B cell (primary cell): ENCODE data around the gene PHACTR3. TPM values are rescaled to one million over a fixed set of nuclear protein-coding genes. Genes with fewer than 3 reads are reported as not detected.

ENCODE experiments used
- ATAC-seq: fragments of 200-7000 bp; cut with Tn5 transposase; one replicate; pipeline ENCODE4 v1.10.0; 2021; ENCODE audit warnings: low read depth, mild to moderate bottlenecking, moderate number of reproducible peaks, moderate library complexity
- CTCF ChIA-PET: fragments of 350-600 bp; sonication (Branson Sonifier 250); formaldehyde crosslinking; loops from one replicate; lab custom pipeline; 2021; ENCODE audit warnings: antibody characterized with exemption, inconsistent platforms; lab: Charles Lee
- POLR2A ChIA-PET: fragments of 350-600 bp; sonication (Branson Sonifier 250); formaldehyde crosslinking; loops from one replicate; lab custom pipeline; 2021; ENCODE audit warnings: antibody characterized with exemption; lab: Charles Lee
- DNase-seq: peaks from one replicate; pipeline ENCODE4 v3.0.0; 2013
- H2AFZ ChIP-seq: 2 replicates; pipeline ENCODE4 v1.6.1; 2012; ENCODE audit warnings: mild to moderate bottlenecking, low read depth, low read length; ENCODE audit not compliant: insufficient read depth, poor library complexity, severe bottlenecking
- H3K27ac ChIP-seq, 2 donors: 1 replicate in 1 of 2; 2 replicates in 1 of 2; pipeline ENCODE4 v1.5.1; 2012 to 2013; ENCODE audit warnings: low read length in 2 of 2, mild to moderate bottlenecking in 2 of 2, moderate library complexity in 1 of 2
- H3K27me3 ChIP-seq, 4 experiments: fragments of 200-600 bp in 1 of 4; sonication (generic) in 1 of 4; replicated peaks in 1 of 4; 1 replicate in 2 of 4; 2 replicates in 2 of 4; pipeline versions ENCODE4 v1.6.1 to v1.7.0; 2013 to 2016; ENCODE audit warnings: low read length in 3 of 4, mild to moderate bottlenecking in 2 of 4, mixed read lengths in 1 of 4, moderate library complexity in 1 of 4; ENCODE audit not compliant: insufficient read depth in 4 of 4, control insufficient read depth in 3 of 4; ENCODE audit errors: control extremely low read depth in 1 of 4
- H3K36me3 ChIP-seq, 2 experiments: replicated peaks in 1 of 2; 1 replicate in 1 of 2; 2 replicates in 1 of 2; pipeline versions ENCODE4 v1.6.1 to v1.7.1; 2013; ENCODE audit warnings: low read length in 1 of 2; ENCODE audit not compliant: insufficient read depth in 2 of 2, control insufficient read depth in 1 of 2; ENCODE audit errors: control extremely low read depth in 1 of 2, extremely low read depth in 1 of 2
- H3K4me1 ChIP-seq, 2 donors: fragments of 200-600 bp in 1 of 2; sonication (generic) in 1 of 2; 1 replicate in 1 of 2; 2 replicates in 1 of 2; pipeline versions ENCODE4 v1.5.1 to v1.6.1; 2013 to 2017; ENCODE audit warnings: low read length in 2 of 2; ENCODE audit not compliant: control insufficient read depth in 2 of 2, insufficient read depth in 2 of 2
- H3K4me2 ChIP-seq: replicated peaks from 2 replicates; pipeline ENCODE3; 2012; ENCODE audit warnings: mild to moderate bottlenecking, low read depth, low read length; ENCODE audit not compliant: poor library complexity, severe bottlenecking
- H3K4me3 ChIP-seq, 5 experiments: fragments of 200-600 bp in 1 of 5; sonication (generic) in 1 of 5; 1 replicate in 3 of 5; 2 replicates in 2 of 5; pipeline versions ENCODE4 v1.5.1 to v1.7.0; 2011 to 2016; ENCODE audit warnings: low read length in 4 of 5, mild to moderate bottlenecking in 4 of 5, low read depth in 2 of 5, control low read depth in 1 of 5, moderate library complexity in 1 of 5; ENCODE audit not compliant: insufficient read depth in 1 of 5; ENCODE audit errors: control extremely low read depth in 1 of 5, extremely low read depth in 1 of 5
- H3K79me2 ChIP-seq: fragments of 200-600 bp; sonication (generic); one replicate; pipeline ENCODE4 v1.6.0; 2016; ENCODE audit warnings: low read length; ENCODE audit not compliant: control insufficient read depth, insufficient read depth
- H3K9ac ChIP-seq: fragments of 200-600 bp; sonication (generic); 2 replicates; pipeline ENCODE4 v1.6.1; 2017; ENCODE audit warnings: mild to moderate bottlenecking, low read length, moderate library complexity
- H3K9me3 ChIP-seq, 3 donors: one replicate each; pipeline versions ENCODE4 v1.6.1 to v1.7.1; 2013; ENCODE audit warnings: low read length in 2 of 3; ENCODE audit not compliant: control insufficient read depth in 2 of 3, insufficient read depth in 1 of 3; ENCODE audit errors: control extremely low read depth in 1 of 3
- H4K20me1 ChIP-seq: 2 replicates; pipeline ENCODE4 v1.6.0; 2012; ENCODE audit warnings: mild to moderate bottlenecking, low read length; ENCODE audit not compliant: insufficient read depth, control insufficient read depth, poor library complexity, severe bottlenecking
- H3K27ac Mint-ChIP-seq: one replicate; pipeline ENCODE4 v1.8.0; 2021; ENCODE audit warnings: mixed read lengths
- H3K27me3 Mint-ChIP-seq: one replicate; pipeline ENCODE4 v1.8.0; 2021; ENCODE audit warnings: mixed read lengths
- H3K4me1 Mint-ChIP-seq: one replicate; pipeline ENCODE4 v1.8.0; 2021; ENCODE audit warnings: mixed read lengths
- H3K4me3 Mint-ChIP-seq: one replicate; pipeline ENCODE4 v1.8.0; 2021; ENCODE audit warnings: mixed read lengths
- H3K9me3 Mint-ChIP-seq: one replicate; pipeline ENCODE4 v1.8.0; 2022; ENCODE audit warnings: mixed read lengths; ENCODE audit not compliant: insufficient read depth
- EZH2 ChIP-seq: IDR thresholded peaks from 2 replicates; pipeline ENCODE4 v1.6.1; 2012; ENCODE audit warnings: borderline replicate concordance, low read depth, mild to moderate bottlenecking, moderate library complexity, low read length; ENCODE audit not compliant: insufficient read depth, poor library complexity, severe bottlenecking
- WGBS: methylation state at CpG from one replicate; pipeline ENCODE4 v1.1.5; 2013; ENCODE audit warnings: missing lambda C conversion rate; ENCODE audit not compliant: insufficient coverage; 5-methylcytosine and 5-hydroxymethylcytosine counted together
- intact Hi-C: fragments of 100-400 bp; cut with micrococcal nuclease; formaldehyde crosslinking; loops from one replicate; pipeline ENCODE4 v1.10.0; 2022
- polyA plus RNA-seq: library from polyadenylated mRNA; depleted of rRNA; stranded (reverse); fragments of >200 nt; gene quantifications from 2 replicates; pipeline ENCODE4 v1.2.3, GENCODE V29; 2012
- total RNA-seq, 2 donors: library from RNA; stranded (reverse); fragments of 120-200 nt in 1 of 2; gene quantifications; 1 replicate in 1 of 2; 2 replicates in 1 of 2; pipeline versions ENCODE4 v1.2.3 to v1.2.4, GENCODE V29; 2013 to 2022
- TF ChIP-seq, protein P1 (sequence below): fragments of 200-600 bp; IDR thresholded peaks from one replicate; pipeline ENCODE4 v1.8.0; 2022; ENCODE audit warnings: antibody characterized with exemption, mild to moderate bottlenecking

The PHACTR3 gene
- total and polyA plus RNA-seq, 2 donors (not counting 1 experiment from before 2014, with no cell fraction given): not detected

DNA sequence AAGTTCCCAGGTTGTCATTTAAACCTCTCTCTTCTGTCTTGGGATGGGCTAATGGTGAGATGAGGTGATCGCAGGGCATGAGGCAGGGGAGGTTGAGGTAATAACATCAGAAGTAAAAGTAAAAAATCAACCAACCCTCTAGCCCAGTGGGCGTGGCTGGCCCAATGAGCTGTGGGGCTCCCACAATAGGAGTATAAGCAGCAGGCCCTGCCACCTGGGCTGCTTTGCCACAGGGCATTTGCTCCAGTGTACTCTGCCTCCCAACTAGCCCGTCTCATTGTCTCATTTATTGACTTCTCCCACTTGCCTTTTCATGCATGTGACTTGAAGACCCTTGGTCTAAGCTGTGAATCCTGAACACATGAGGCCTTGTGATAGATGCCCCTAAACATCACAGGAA is 62.8 kb downstream of the PHACTR3 start:
- no peak overlapping the region for H3K4me3 ChIP-seq
- H3K4me3 Mint-ChIP-seq: no peak overlapping the region
- peaks cover 10% of the 10 kb centered on the region for H3K27me3 Mint-ChIP-seq
- no peaks in the 10 kb centered on the region for H4K20me1 ChIP-seq
- no peak overlapping the region for H3K27ac Mint-ChIP-seq
- no peaks in the 10 kb centered on the region for H3K27me3 ChIP-seq
- 70% methylated on average over 2 of the region's 3 CpGs for WGBS
- no peak overlapping the region for H3K4me2 ChIP-seq
- no peaks in the 10 kb centered on the region for H3K4me1 ChIP-seq
- H3K4me1 Mint-ChIP-seq: no peaks in the 10 kb centered on the region
- ATAC-seq (no peak), DNase-seq (no peak)
- no peak overlapping the region for H3K9ac ChIP-seq
- no peak for TF ChIP-seq EZH2
- TF ChIP-seq, protein P1, sequence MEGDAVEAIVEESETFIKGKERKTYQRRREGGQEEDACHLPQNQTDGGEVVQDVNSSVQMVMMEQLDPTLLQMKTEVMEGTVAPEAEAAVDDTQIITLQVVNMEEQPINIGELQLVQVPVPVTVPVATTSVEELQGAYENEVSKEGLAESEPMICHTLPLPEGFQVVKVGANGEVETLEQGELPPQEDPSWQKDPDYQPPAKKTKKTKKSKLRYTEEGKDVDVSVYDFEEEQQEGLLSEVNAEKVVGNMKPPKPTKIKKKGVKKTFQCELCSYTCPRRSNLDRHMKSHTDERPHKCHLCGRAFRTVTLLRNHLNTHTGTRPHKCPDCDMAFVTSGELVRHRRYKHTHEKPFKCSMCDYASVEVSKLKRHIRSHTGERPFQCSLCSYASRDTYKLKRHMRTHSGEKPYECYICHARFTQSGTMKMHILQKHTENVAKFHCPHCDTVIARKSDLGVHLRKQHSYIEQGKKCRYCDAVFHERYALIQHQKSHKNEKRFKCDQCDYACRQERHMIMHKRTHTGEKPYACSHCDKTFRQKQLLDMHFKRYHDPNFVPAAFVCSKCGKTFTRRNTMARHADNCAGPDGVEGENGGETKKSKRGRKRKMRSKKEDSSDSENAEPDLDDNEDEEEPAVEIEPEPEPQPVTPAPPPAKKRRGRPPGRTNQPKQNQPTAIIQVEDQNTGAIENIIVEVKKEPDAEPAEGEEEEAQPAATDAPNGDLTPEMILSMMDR: no peak
- no peak overlapping the region for H2AFZ ChIP-seq
- no peak overlapping the region for H3K27ac ChIP-seq
- intact Hi-C loops: no loop called here
- no peaks in the 10 kb centered on the region for H3K79me2 ChIP-seq
- H3K9me3 ChIP-seq: peaks cover 0 to 3% (median 0%) of the 10 kb centered on the region in 3 donors
- POLR2A ChIA-PET: no interaction called here
- CTCF ChIA-PET: no interaction called here
- no peaks in the 10 kb centered on the region for H3K9me3 Mint-ChIP-seq
- no peaks in the 10 kb centered on the region for H3K36me3 ChIP-seq

DNA sequence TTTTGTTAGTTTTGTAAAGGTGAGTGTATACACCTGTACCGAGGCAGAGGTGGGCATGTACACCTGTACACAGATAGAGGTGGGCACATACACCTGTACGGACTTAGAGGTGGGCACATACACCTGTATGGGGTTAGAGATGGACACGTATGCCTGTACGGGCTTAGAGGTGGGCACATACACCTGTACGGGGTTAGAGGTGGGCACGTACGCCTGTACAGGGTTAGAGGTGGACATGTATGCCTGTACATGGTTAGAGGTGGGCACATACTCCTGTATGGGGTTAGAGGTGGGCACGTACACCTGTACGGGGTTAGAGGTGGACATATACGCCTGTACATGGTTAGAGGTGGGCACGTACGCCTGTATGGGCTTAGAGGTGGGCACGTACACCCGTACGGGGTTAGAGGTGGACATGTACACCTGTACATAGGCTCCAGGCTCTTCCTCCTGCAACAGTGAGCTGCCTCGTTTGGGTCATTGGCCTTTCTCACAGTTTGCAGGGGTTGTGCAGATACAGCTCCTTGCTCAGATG is 63.7 kb downstream of the PHACTR3 start:
- Mint-ChIP-seq H3K27ac (no peak overlapping the region), H3K27me3 (peaks cover 7% of the 10 kb centered on the region), H3K4me3 (no peak overlapping the region), H3K4me1 (no peaks in the 10 kb centered on the region), H3K9me3 (no peaks in the 10 kb centered on the region)
- H3K27ac ChIP-seq: no peak overlapping the region
- no peaks in the 10 kb centered on the region for H3K4me1 ChIP-seq
- ChIA-PET POLR2A (no interaction called here), CTCF (no interaction called here)
- H3K9ac ChIP-seq: no peak overlapping the region
- WGBS: 92% methylated on average over 16 of the region's 16 CpGs
- DNase-seq: no peak
- TF ChIP-seq, protein P1: no peak
- TF ChIP-seq EZH2: no peak
- no peak overlapping the region for H3K4me3 ChIP-seq
- no peak for ATAC-seq
- no peak overlapping the region for H3K4me2 ChIP-seq
- H3K9me3 ChIP-seq: peaks cover 0 to 3% (median 0%) of the 10 kb centered on the region in 3 donors
- H4K20me1 ChIP-seq: no peaks in the 10 kb centered on the region
- no peaks in the 10 kb centered on the region for H3K79me2 ChIP-seq
- H3K27me3 ChIP-seq: no peaks in the 10 kb centered on the region
- intact Hi-C loops: no loop called here
- H3K36me3 ChIP-seq: no peaks in the 10 kb centered on the region
- no peak overlapping the region for H2AFZ ChIP-seq
